ENCODE measurements around the gene WLS. TPM values are rescaled to one million over a fixed set of nuclear protein-coding genes. Genes with fewer than 3 reads are reported as not detected.

The WLS gene
- total and polyA plus RNA-seq, 2 experiments from 2014 or later = 0.87 to 1.2 TPM

DNA sequence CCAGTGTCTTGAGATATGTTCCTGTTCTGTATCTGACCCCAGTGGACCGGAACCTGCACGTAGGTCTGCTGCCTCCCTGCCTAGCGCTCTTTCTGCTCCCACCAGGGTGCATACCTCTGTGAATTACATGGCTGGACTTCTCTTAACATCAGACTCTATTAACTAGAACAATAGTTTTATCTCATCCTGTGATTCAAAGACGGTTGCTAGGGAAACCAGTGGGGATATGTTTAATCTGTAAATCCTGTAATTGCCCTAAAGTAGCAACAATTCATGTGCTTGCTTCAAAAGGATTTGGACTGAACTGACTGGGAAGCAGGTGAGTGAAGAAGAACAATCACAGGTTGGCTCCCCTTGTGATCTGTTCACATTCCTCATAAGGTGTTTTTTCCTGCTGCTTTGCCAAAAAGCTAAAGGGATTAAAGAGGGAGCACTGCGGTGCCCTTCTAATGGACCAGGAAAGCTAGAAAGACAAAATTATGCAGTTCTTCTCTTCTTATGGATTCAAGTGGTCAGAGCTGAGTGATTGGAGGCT is 129.2 kb downstream of the WLS start:
- Histone ChIP-seq H3K9me2 (ENCODE audit: insufficient read depth) (no peaks in the 10 kb centered on the region), H3F3A (replicated peaks; ENCODE audit: low read depth) (no peaks in the 10 kb centered on the region), H3K4me1 (ENCODE audit: insufficient read depth) (no peaks in the 10 kb centered on the region), H3K4me2 (no peak overlapping the region), H3K27me3 (ENCODE audit: insufficient read depth) (no peaks in the 10 kb centered on the region), H3K27ac (ENCODE audit: low read depth) (no peak overlapping the region), H4K20me1 (replicated peaks; ENCODE audit: insufficient read depth) (no peaks in the 10 kb centered on the region), H3K4me3 (no peak overlapping the region), H3K79me2 (replicated peaks; ENCODE audit: insufficient read depth) (no peaks in the 10 kb centered on the region), H3K36me3 (ENCODE audit: insufficient read depth) (no peaks in the 10 kb centered on the region; the same call in 1 of the 2 replicates), H2AFZ (no peak overlapping the region)
- Mint-ChIP-seq H3K27me3 (ENCODE audit: insufficient read depth, low read depth, poor library complexity) (no peaks in the 10 kb centered on the region), H3K4me1 (peaks cover 15% of the 10 kb centered on the region), H3K4me3 (no peak overlapping the region), H3K27ac (no peak overlapping the region), H3K36me3 (ENCODE audit: low read depth) (no peaks in the 10 kb centered on the region), H3K9me3 (no peaks in the 10 kb centered on the region)
- ATAC-seq = no peak
- no peak for DNase-seq (ENCODE audit: low spot score)
- TF ChIP-seq, protein P1, sequence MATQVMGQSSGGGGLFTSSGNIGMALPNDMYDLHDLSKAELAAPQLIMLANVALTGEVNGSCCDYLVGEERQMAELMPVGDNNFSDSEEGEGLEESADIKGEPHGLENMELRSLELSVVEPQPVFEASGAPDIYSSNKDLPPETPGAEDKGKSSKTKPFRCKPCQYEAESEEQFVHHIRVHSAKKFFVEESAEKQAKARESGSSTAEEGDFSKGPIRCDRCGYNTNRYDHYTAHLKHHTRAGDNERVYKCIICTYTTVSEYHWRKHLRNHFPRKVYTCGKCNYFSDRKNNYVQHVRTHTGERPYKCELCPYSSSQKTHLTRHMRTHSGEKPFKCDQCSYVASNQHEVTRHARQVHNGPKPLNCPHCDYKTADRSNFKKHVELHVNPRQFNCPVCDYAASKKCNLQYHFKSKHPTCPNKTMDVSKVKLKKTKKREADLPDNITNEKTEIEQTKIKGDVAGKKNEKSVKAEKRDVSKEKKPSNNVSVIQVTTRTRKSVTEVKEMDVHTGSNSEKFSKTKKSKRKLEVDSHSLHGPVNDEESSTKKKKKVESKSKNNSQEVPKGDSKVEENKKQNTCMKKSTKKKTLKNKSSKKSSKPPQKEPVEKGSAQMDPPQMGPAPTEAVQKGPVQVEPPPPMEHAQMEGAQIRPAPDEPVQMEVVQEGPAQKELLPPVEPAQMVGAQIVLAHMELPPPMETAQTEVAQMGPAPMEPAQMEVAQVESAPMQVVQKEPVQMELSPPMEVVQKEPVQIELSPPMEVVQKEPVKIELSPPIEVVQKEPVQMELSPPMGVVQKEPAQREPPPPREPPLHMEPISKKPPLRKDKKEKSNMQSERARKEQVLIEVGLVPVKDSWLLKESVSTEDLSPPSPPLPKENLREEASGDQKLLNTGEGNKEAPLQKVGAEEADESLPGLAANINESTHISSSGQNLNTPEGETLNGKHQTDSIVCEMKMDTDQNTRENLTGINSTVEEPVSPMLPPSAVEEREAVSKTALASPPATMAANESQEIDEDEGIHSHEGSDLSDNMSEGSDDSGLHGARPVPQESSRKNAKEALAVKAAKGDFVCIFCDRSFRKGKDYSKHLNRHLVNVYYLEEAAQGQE (IDR thresholded peaks at IDR 0.05; ENCODE audit: unreplicated experiment) = no peak
- TF ChIP-seq EZH2 (IDR thresholded peaks at IDR 0.05; ENCODE audit: low read depth, unreplicated experiment) = no peak
- TF ChIP-seq, protein P2, sequence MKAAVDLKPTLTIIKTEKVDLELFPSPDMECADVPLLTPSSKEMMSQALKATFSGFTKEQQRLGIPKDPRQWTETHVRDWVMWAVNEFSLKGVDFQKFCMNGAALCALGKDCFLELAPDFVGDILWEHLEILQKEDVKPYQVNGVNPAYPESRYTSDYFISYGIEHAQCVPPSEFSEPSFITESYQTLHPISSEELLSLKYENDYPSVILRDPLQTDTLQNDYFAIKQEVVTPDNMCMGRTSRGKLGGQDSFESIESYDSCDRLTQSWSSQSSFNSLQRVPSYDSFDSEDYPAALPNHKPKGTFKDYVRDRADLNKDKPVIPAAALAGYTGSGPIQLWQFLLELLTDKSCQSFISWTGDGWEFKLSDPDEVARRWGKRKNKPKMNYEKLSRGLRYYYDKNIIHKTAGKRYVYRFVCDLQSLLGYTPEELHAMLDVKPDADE (IDR thresholded peaks at IDR 0.05) = no peak
- no peak for TF ChIP-seq EZH2phosphoT487 (IDR thresholded peaks at IDR 0.05; ENCODE audit: unreplicated experiment)
- TF ChIP-seq ZNF331 (CRISPR knock-in tag; IDR thresholded peaks at IDR 0.05; ENCODE audit: low read depth) = no peak
- TF ChIP-seq JUNB (IDR thresholded peaks at IDR 0.05; ENCODE audit: unreplicated experiment) = no peak
- TF ChIP-seq, protein P3, sequence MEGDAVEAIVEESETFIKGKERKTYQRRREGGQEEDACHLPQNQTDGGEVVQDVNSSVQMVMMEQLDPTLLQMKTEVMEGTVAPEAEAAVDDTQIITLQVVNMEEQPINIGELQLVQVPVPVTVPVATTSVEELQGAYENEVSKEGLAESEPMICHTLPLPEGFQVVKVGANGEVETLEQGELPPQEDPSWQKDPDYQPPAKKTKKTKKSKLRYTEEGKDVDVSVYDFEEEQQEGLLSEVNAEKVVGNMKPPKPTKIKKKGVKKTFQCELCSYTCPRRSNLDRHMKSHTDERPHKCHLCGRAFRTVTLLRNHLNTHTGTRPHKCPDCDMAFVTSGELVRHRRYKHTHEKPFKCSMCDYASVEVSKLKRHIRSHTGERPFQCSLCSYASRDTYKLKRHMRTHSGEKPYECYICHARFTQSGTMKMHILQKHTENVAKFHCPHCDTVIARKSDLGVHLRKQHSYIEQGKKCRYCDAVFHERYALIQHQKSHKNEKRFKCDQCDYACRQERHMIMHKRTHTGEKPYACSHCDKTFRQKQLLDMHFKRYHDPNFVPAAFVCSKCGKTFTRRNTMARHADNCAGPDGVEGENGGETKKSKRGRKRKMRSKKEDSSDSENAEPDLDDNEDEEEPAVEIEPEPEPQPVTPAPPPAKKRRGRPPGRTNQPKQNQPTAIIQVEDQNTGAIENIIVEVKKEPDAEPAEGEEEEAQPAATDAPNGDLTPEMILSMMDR (conservative IDR thresholded peaks at IDR 0.05; ENCODE audit: low read depth in 2 of 2) = no peak
- no peak for TF ChIP-seq ZNF114 (CRISPR knock-in tag; IDR thresholded peaks at IDR 0.05)
- no peak for TF ChIP-seq POLR2AphosphoS5 (IDR thresholded peaks at IDR 0.05; ENCODE audit: low read depth)
- TF ChIP-seq NANOG (IDR thresholded peaks at IDR 0.05; ENCODE audit: borderline replicate concordance) = no peak
- TF ChIP-seq, protein P4, sequence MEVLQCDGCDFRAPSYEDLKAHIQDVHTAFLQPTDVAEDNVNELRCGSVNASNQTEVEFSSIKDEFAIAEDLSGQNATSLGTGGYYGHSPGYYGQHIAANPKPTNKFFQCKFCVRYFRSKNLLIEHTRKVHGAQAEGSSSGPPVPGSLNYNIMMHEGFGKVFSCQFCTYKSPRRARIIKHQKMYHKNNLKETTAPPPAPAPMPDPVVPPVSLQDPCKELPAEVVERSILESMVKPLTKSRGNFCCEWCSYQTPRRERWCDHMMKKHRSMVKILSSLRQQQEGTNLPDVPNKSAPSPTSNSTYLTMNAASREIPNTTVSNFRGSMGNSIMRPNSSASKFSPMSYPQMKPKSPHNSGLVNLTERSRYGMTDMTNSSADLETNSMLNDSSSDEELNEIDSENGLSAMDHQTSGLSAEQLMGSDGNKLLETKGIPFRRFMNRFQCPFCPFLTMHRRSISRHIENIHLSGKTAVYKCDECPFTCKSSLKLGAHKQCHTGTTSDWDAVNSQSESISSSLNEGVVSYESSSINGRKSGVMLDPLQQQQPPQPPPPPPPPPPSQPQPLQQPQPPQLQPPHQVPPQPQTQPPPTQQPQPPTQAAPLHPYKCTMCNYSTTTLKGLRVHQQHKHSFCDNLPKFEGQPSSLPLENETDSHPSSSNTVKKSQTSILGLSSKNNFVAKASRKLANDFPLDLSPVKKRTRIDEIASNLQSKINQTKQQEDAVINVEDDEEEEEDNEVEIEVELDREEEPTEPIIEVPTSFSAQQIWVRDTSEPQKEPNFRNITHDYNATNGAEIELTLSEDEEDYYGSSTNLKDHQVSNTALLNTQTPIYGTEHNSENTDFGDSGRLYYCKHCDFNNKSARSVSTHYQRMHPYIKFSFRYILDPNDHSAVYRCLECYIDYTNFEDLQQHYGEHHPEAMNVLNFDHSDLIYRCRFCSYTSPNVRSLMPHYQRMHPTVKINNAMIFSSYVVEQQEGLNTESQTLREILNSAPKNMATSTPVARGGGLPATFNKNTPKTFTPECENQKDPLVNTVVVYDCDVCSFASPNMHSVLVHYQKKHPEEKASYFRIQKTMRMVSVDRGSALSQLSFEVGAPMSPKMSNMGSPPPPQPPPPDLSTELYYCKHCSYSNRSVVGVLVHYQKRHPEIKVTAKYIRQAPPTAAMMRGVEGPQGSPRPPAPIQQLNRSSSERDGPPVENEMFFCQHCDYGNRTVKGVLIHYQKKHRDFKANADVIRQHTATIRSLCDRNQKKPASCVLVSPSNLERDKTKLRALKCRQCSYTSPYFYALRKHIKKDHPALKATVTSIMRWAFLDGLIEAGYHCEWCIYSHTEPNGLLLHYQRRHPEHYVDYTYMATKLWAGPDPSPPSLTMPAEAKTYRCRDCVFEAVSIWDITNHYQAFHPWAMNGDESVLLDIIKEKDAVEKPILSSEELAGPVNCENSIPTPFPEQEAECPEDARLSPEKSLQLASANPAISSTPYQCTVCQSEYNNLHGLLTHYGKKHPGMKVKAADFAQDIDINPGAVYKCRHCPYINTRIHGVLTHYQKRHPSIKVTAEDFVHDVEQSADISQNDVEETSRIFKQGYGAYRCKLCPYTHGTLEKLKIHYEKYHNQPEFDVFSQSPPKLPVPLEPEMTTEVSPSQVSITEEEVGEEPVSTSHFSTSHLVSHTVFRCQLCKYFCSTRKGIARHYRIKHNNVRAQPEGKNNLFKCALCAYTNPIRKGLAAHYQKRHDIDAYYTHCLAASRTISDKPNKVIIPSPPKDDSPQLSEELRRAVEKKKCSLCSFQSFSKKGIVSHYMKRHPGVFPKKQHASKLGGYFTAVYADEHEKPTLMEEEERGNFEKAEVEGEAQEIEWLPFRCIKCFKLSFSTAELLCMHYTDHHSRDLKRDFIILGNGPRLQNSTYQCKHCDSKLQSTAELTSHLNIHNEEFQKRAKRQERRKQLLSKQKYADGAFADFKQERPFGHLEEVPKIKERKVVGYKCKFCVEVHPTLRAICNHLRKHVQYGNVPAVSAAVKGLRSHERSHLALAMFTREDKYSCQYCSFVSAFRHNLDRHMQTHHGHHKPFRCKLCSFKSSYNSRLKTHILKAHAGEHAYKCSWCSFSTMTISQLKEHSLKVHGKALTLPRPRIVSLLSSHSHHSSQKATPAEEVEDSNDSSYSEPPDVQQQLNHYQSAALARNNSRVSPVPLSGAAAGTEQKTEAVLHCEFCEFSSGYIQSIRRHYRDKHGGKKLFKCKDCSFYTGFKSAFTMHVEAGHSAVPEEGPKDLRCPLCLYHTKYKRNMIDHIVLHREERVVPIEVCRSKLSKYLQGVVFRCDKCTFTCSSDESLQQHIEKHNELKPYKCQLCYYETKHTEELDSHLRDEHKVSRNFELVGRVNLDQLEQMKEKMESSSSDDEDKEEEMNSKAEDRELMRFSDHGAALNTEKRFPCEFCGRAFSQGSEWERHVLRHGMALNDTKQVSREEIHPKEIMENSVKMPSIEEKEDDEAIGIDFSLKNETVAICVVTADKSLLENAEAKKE (CRISPR knock-in tag; IDR thresholded peaks at IDR 0.05) = no peak
- no peak for TF ChIP-seq STAT1 (IDR thresholded peaks at IDR 0.05; ENCODE audit: unreplicated experiment)
- no peak for TF ChIP-seq CREB1 (CRISPR knock-in tag; IDR thresholded peaks at IDR 0.05; ENCODE audit: low read depth)
